AG04450 (cell line): Measurements from ENCODE around the gene DENND4B. TPM values are rescaled to one million over a fixed set of nuclear protein-coding genes. Genes with fewer than 3 reads are reported as not detected.

Experiments
- CTCF ChIA-PET: fragments of 300-600, 350-600 bp; formaldehyde crosslinking; extraction: SDS; loops from one replicate; lab custom pipeline; 2022; ENCODE audit warnings: antibody characterized with exemption, inconsistent platforms; lab: Charles Lee
- POLR2A ChIA-PET: fragments of 350-600 bp; formaldehyde crosslinking; extraction: SDS; loops from one replicate; lab custom pipeline; 2021; ENCODE audit warnings: antibody characterized with exemption, inconsistent platforms; lab: Yijun Ruan, JAX
- DNase-seq: peaks from one replicate; pipeline ENCODE4 v3.0.0-alpha.2; 2011; ENCODE audit warnings: low read depth, low spot score
- H3K27ac ChIP-seq: one replicate; pipeline ENCODE4 v1.5.1; 2012; ENCODE audit warnings: low read depth, low read length, control low read depth
- H3K27me3 ChIP-seq: one replicate; pipeline ENCODE4 v1.6.0; 2012; ENCODE audit warnings: low read length; ENCODE audit not compliant: control insufficient read depth, insufficient read depth
- H3K4me3 ChIP-seq: 2 replicates; pipeline ENCODE4 v1.5.1; 2011; ENCODE audit warnings: mild to moderate bottlenecking, low read depth, low read length, control low read depth
- H3K9me3 ChIP-seq: 2 replicates; pipeline ENCODE4 v1.5.1; 2012; ENCODE audit warnings: low read length; ENCODE audit not compliant: control insufficient read depth, insufficient read depth
- CTCF ChIP-seq: IDR thresholded peaks from 2 replicates; pipeline ENCODE4 v1.5.1; 2011; ENCODE audit warnings: low read depth, low read length, control low read depth, inconsistent platforms
- polyA plus RNA-seq: library from polyadenylated mRNA; depleted of rRNA; stranded (reverse); fragments of >200 nt; gene quantifications from 2 replicates; pipeline ENCODE4 v1.2.3, GENCODE V29; 2011

Gene DENND4B
- polyA plus RNA-seq, 1 experiment = 10.3 TPM

GRCh38 chr1:153883223-153883622, 63.3 kb downstream of the DENND4B start:
- CTCF ChIA-PET = no interaction called here
- DNase-seq = no peak
- H3K27ac ChIP-seq = no peak overlapping the region
- no peak overlapping the region for H3K4me3 ChIP-seq
- no peaks in the 10 kb centered on the region for H3K27me3 ChIP-seq
- POLR2A ChIA-PET = interaction anchor here (0.6 kb wide), 1 partner anchor 278 kb away, joined by 7 read pairs; no protein-coding TSS in a partner anchor
- TF ChIP-seq CTCF = no peak
- H3K9me3 ChIP-seq = no peaks in the 10 kb centered on the region

GRCh38 chr1:153882296-153882912, 64.1 kb downstream of the DENND4B start:
- Histone ChIP-seq H3K9me3 (no peaks in the 10 kb centered on the region), H3K4me3 (no peak overlapping the region; the same call in 1 of the 2 replicates), H3K27ac (no peak overlapping the region), H3K27me3 (no peaks in the 10 kb centered on the region)
- ChIA-PET CTCF (interaction anchor here (0.6 to 1.8 kb wide), 3 partner anchors 60 to 110 kb away, joined by 3 to 4 read pairs (median 3); no protein-coding TSS in a partner anchor), POLR2A (interaction anchor here (1.3 kb wide), 1 partner anchor 41 kb away, joined by 3 read pairs; no protein-coding TSS in a partner anchor)
- TF ChIP-seq CTCF = no peak
- no peak for DNase-seq

GRCh38 chr1:153881751-153882150, 64.8 kb downstream of the DENND4B start:
- no peak for TF ChIP-seq CTCF
- DNase-seq = no peak
- CTCF ChIA-PET = interaction anchor here (0.6 to 1.8 kb wide), 4 partner anchors 59 to 204 kb away, joined by 3 to 4 read pairs (median 3); no protein-coding TSS in a partner anchor
- peak overlapping the region; percentile 50 for H3K4me3 ChIP-seq
- no peaks in the 10 kb centered on the region for H3K9me3 ChIP-seq
- POLR2A ChIA-PET = interaction anchor here (0.9 to 1.3 kb wide), 2 partner anchors 42 to 65 kb away, joined by 3 to 4 read pairs; partner anchors contain the start of gene DENND4B
- no peaks in the 10 kb centered on the region for H3K27me3 ChIP-seq
- H3K27ac ChIP-seq = peak overlapping the region; percentile 84

- H3K4me3 ChIP-seq = peak overlapping the region; percentile 50
- CTCF ChIA-PET = interaction anchor here (1.0 to 1.8 kb wide), 3 partner anchors 59 to 203 kb away, joined by 3 to 4 read pairs (median 3); no protein-coding TSS in a partner anchor
- H3K27ac ChIP-seq = peak overlapping the region; percentile 61
- no peaks in the 10 kb centered on the region for H3K27me3 ChIP-seq
- peak; percentile 96 for DNase-seq
- H3K9me3 ChIP-seq = no peaks in the 10 kb centered on the region
- no peak for TF ChIP-seq CTCF
- POLR2A ChIA-PET = interaction anchor here (0.9 kb wide), 1 partner anchor 66 kb away, joined by 4 read pairs; the partner anchor contains the start of gene DENND4B
Measured at GRCh38 chr1:153880962-153881361, 65.6 kb downstream of the DENND4B start.

DNA sequence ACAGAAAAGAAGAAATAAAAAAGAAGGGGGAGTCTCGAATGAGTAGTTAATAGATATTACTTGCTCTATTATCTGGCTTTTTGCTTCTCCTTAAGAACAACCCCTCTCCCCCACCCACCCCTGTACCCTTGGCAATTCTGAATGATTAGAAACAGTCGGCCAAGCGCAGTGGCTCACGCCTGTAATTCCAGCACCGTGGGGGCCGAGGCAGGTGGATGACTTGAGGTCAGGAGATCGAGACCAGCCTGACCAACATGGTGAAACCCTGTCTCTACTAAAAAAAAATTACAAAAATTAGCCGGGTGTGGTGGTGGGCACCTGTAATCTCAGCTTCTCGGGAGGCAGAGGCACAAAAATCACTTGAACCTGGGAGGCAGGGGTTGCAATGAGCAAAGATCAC, 66.5 kb downstream of the DENND4B start:
- H3K27me3 ChIP-seq = no peaks in the 10 kb centered on the region
- no peak for DNase-seq
- no peaks in the 10 kb centered on the region for H3K9me3 ChIP-seq
- H3K27ac ChIP-seq = no peak overlapping the region
- ChIA-PET CTCF (interaction anchor here (0.6 to 0.8 kb wide), 2 partner anchors 83 to 106 kb away, joined by 3 read pairs; partner anchors contain the start of gene RAB13), POLR2A (no interaction called here)
- no peak for TF ChIP-seq CTCF
- H3K4me3 ChIP-seq = no peak overlapping the region
